Brain microvascular endothelial cell (primary cell): ENCODE data around the gene EVC2.

Experiments
- DNase-seq: peaks from one replicate; pipeline ENCODE4 v3.0.0-alpha.2; 2020
- H3K27ac ChIP-seq: fragments of 250-450 bp; sonication (Bioruptor Pico); 2 replicates; pipeline ENCODE4 v1.5.1; 2020; ENCODE audit warnings: mild to moderate bottlenecking, moderate library complexity
- H3K27me3 ChIP-seq: fragments of 250-450 bp; sonication (Bioruptor Pico); replicated peaks from 2 replicates; pipeline ENCODE4 v1.5.1; 2020; ENCODE audit warnings: mild to moderate bottlenecking
- H3K36me3 ChIP-seq: fragments of 250-450 bp; sonication (Bioruptor Pico); replicated peaks from 2 replicates; pipeline ENCODE4 v1.5.1; 2020; ENCODE audit warnings: mild to moderate bottlenecking
- H3K4me3 ChIP-seq: 2 replicates; pipeline ENCODE4 v1.5.1; 2011; ENCODE audit warnings: low read depth, mild to moderate bottlenecking, control low read depth, low read length, moderate library complexity
- CTCF ChIP-seq: IDR thresholded peaks from 2 replicates; pipeline ENCODE4 v1.5.1; 2011; ENCODE audit warnings: low read depth, mild to moderate bottlenecking, moderate library complexity, low read length, control low read depth, inconsistent platforms; ENCODE audit errors: missing control alignments
- in situ Hi-C: cut with HindIII; loops from 2 replicates; pipeline ENCODE4 v1.10.0; 2017; ENCODE audit warnings: low sequenced_read_pairs, low pct_ligation_motif_present

The EVC2 gene, protein sequence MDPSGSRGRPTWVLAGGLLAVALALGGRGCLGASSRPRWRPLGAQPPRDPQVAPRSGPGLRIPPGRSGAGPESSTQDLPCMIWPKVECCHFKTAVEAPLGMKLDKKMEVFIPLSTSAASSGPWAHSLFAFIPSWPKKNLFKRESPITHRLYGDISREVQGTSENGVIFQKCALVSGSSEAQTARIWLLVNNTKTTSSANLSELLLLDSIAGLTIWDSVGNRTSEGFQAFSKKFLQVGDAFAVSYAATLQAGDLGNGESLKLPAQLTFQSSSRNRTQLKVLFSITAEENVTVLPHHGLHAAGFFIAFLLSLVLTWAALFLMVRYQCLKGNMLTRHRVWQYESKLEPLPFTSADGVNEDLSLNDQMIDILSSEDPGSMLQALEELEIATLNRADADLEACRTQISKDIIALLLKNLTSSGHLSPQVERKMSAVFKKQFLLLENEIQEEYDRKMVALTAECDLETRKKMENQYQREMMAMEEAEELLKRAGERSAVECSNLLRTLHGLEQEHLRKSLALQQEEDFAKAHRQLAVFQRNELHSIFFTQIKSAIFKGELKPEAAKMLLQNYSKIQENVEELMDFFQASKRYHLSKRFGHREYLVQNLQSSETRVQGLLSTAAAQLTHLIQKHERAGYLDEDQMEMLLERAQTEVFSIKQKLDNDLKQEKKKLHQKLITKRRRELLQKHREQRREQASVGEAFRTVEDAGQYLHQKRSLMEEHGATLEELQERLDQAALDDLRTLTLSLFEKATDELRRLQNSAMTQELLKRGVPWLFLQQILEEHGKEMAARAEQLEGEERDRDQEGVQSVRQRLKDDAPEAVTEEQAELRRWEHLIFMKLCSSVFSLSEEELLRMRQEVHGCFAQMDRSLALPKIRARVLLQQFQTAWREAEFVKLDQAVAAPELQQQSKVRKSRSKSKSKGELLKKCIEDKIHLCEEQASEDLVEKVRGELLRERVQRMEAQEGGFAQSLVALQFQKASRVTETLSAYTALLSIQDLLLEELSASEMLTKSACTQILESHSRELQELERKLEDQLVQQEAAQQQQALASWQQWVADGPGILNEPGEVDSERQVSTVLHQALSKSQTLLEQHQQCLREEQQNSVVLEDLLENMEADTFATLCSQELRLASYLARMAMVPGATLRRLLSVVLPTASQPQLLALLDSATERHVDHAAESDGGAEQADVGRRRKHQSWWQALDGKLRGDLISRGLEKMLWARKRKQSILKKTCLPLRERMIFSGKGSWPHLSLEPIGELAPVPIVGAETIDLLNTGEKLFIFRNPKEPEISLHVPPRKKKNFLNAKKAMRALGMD

DNA sequence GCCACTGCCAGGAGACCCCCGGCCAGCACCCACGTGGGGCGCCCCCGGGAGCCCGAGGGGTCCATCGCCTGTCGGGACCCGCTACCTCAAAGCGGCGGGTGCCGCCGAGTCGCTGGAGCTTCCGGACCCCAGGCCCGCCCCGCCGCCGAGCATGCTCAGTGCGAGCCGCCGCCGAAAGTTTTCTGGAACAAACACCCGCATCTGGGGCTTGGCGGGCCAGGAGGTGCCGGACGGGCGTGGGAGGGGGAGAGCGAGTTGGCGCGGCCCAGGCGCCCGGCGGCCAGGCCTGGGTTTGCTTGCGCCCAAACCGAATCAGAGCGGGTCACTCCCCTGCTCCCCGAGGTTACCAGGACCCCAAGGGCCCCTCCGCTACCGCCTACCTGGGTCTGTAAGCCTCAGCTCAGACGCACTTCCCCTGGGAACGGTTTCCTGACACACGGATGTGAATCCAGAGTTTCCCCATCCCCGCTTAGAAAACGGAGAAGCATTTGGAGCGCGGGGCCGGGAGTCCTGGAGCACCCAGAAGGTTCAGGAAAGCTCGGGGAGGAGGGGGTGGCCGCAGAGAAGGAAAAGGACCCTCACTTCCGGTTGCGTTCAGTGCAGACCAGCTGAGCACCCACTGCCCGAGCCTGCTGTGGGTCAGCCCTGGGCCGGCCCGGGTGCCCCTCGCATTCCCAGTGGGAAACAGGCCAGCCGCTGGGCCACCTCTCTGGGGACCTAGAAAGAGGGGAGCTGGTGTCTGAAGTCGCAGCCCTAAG is at the start of gene EVC2:
Gene EVC2 (minus strand): TSS at position 111 of the 758 bp plus-strand sequence. CDS start 46 bp downstream, at position 65.
- TF ChIP-seq CTCF, result no peak
- H3K36me3 ChIP-seq, result peaks cover 3% of the 10 kb centered on the region
- H3K27ac ChIP-seq, result peak within 1 kb of the TSS; percentile 31
- in situ Hi-C loops, result no loop called here
- peak within 1 kb of the TSS; percentile 67 for H3K4me3 ChIP-seq
- DNase-seq, result peak; percentile 31
- no peaks in the 10 kb centered on the region for H3K27me3 ChIP-seq

GRCh38 chr4:5757954-5758353 is 49.6 kb upstream of the EVC2 start:
- no peak for DNase-seq
- Histone ChIP-seq H3K27me3 (no peaks in the 10 kb centered on the region), H3K36me3 (peaks cover 49% of the 10 kb centered on the region), H3K27ac (peak overlapping the region; percentile 88), H3K4me3 (no peak overlapping the region)
- no peak for TF ChIP-seq CTCF
- in situ Hi-C loops, result no loop called here

GRCh38 chr4:5757536-5757935 is 49.2 kb upstream of the EVC2 start:
- peaks cover 50% of the 10 kb centered on the region for H3K36me3 ChIP-seq
- no peak overlapping the region for H3K4me3 ChIP-seq
- in situ Hi-C loops, result no loop called here
- no peak for DNase-seq
- TF ChIP-seq CTCF, result no peak
- no peaks in the 10 kb centered on the region for H3K27me3 ChIP-seq
- H3K27ac ChIP-seq, result peak overlapping the region; percentile 88

DNA sequence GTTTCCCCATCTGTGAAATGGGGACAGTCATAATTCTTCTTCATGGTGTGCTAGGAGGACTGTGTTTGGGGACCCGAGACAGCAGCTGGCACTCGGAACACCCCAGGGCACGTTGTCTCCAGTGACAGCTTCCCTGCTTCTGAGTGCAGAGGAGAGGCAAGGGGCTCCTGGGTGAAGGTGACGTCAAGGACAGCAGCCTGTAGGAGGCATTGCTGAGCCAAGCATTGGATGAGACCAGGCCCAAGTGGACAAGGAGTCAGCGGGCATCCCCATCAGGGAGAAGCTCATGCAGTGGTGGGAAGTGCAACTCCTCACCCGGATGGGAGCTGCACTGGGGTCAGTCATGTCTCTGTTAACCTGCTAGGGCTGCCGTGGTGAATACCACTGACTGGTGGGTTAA is 48.7 kb upstream of the EVC2 start:
- TF ChIP-seq CTCF, result no peak
- Histone ChIP-seq H3K27me3 (no peaks in the 10 kb centered on the region), H3K36me3 (peaks cover 50% of the 10 kb centered on the region), H3K4me3 (no peak overlapping the region), H3K27ac (no peak overlapping the region)
- in situ Hi-C loops, result no loop called here
- no peak for DNase-seq

- H3K27ac ChIP-seq, result no peak overlapping the region
- H3K4me3 ChIP-seq, result no peak overlapping the region
- no peak for DNase-seq
- no peaks in the 10 kb centered on the region for H3K27me3 ChIP-seq
- TF ChIP-seq CTCF, result no peak
- H3K36me3 ChIP-seq, result peaks cover 54% of the 10 kb centered on the region
- in situ Hi-C loops, result no loop called here
Observed at GRCh38 chr4:5756271-5756670, 47.9 kb upstream of the EVC2 start.
